ENCODE measurements around the gene PMFBP1. TPM values are rescaled to one million over a fixed set of nuclear protein-coding genes. Genes with fewer than 3 reads are reported as not detected.

Gene PMFBP1
- total RNA-seq, 1 experiment from 2014 or later: 5.6 TPM

GRCh38 chr16:72210555-72210954, 38.6 kb upstream of the PMFBP1 start:
- ChIA-PET CTCF (no interaction called here), RAD21 (ENCODE audit: low non-redundant PET in 1 of 2, low total read pairs in 2 of 2, uncharacterized antibody in 2 of 2, unreplicated experiment in 2 of 2) (no interaction called here), POLR2A (no interaction called here)
- intact Hi-C loops (cut with micrococcal nuclease): no loop called here
- Histone ChIP-seq H3K9me2 (ENCODE audit: insufficient read depth) (no peaks in the 10 kb centered on the region), H3K36me3 (ENCODE audit: control insufficient read depth in 1 of 2, insufficient read depth in 2 of 2, low read length in 2 of 2) (no peaks in the 10 kb centered on the region), H2AFZ (ENCODE audit: low read depth, low read length, poor library complexity, severe bottlenecking) (no peak overlapping the region), H3K27ac (ENCODE audit: low read depth, low read length) (no peak overlapping the region), H3K9ac (ENCODE audit: low read length) (no peak overlapping the region), H3K79me2 (ENCODE audit: insufficient read depth, low read length) (no peaks in the 10 kb centered on the region), H4K20me1 (ENCODE audit: insufficient read depth) (no peaks in the 10 kb centered on the region), H3K4me1 (ENCODE audit: control insufficient read depth in 1 of 2, insufficient read depth in 2 of 2, low read length in 2 of 2) (no peaks in the 10 kb centered on the region), H3K9me3 (ENCODE audit: control insufficient read depth in 1 of 2, insufficient read depth in 1 of 2, low read depth in 1 of 2, low read length in 2 of 2) (no peaks in the 10 kb centered on the region), H3K27me3 (ENCODE audit: insufficient read depth, low read length) (no peaks in the 10 kb centered on the region), H3K4me2 (ENCODE audit: low read length) (no peak overlapping the region), H3K4me3 (replicated peaks in 1 of 2; ENCODE audit: low read depth in 1 of 2, low read length in 2 of 2) (no peak overlapping the region)
- ATAC-seq (no peak), DNase-seq (ENCODE audit: low read depth, low spot score) (no peak)
- TF ChIP-seq POLR2AphosphoS5 (IDR thresholded peaks at IDR 0.05; ENCODE audit: low read depth, low read length) (no peak), EZH2 (IDR thresholded peaks at IDR 0.05) (no peak), RAD21 (IDR thresholded peaks at IDR 0.05; ENCODE audit: low read depth) (no peak), FOSL1 (IDR thresholded peaks at IDR 0.05; ENCODE audit: low read depth) (no peak), CEBPB (IDR thresholded peaks at IDR 0.05; ENCODE audit: low read depth) (no peak), EZH2phosphoT487 (IDR thresholded peaks at IDR 0.05; ENCODE audit: borderline replicate concordance) (no peak), JUND (IDR thresholded peaks at IDR 0.05) (no peak)
- no TSS peak for BruUV-seq (replicated peaks)

DNA sequence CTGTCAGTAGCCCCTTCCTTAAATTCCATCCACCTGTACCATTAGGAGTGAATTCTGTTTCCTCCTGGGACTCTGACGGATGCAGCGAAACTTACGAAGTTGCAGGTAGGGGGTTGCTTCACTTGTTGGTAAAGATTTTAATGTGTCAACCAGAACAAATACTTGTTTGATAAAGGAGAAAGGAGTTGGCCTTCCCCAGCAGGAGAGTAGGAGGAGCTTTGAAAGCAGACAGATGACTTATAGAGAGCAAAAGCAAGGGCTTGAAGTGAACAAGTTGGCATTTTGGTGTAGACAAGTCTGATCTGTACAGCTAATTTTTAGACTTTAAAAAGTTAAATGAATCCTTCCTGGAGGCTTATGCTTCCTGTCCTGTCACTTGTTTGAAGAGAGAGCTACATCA, 38.1 kb upstream of the PMFBP1 start:
- Histone ChIP-seq H3K36me3 (ENCODE audit: control insufficient read depth in 1 of 2, insufficient read depth in 2 of 2, low read length in 2 of 2) (no peaks in the 10 kb centered on the region), H3K9me2 (ENCODE audit: insufficient read depth) (no peaks in the 10 kb centered on the region), H3K9me3 (ENCODE audit: control insufficient read depth in 1 of 2, insufficient read depth in 1 of 2, low read depth in 1 of 2, low read length in 2 of 2) (no peaks in the 10 kb centered on the region), H3K4me1 (ENCODE audit: control insufficient read depth in 1 of 2, insufficient read depth in 2 of 2, low read length in 2 of 2) (no peaks in the 10 kb centered on the region), H3K9ac (ENCODE audit: low read length) (no peak overlapping the region), H2AFZ (ENCODE audit: low read depth, low read length, poor library complexity, severe bottlenecking) (no peak overlapping the region), H3K4me2 (ENCODE audit: low read length) (no peak overlapping the region), H4K20me1 (ENCODE audit: insufficient read depth) (no peaks in the 10 kb centered on the region), H3K79me2 (ENCODE audit: insufficient read depth, low read length) (no peaks in the 10 kb centered on the region), H3K4me3 (replicated peaks in 1 of 2; ENCODE audit: low read depth in 1 of 2, low read length in 2 of 2) (no peak overlapping the region), H3K27me3 (ENCODE audit: insufficient read depth, low read length) (no peaks in the 10 kb centered on the region), H3K27ac (ENCODE audit: low read depth, low read length) (no peak overlapping the region)
- RAD21 ChIA-PET (ENCODE audit: low non-redundant PET in 1 of 2, low total read pairs in 2 of 2, uncharacterized antibody in 2 of 2, unreplicated experiment in 2 of 2): no interaction called here
- intact Hi-C loops (cut with micrococcal nuclease): no loop called here
- no peak for DNase-seq (ENCODE audit: low read depth, low spot score)
- ATAC-seq: no peak
- POLR2A ChIA-PET: no interaction called here
- no TSS peak for BruUV-seq (replicated peaks)
- no peak for TF ChIP-seq TCF7L2 (IDR thresholded peaks at IDR 0.05; ENCODE audit: borderline replicate concordance, extremely low read depth, insufficient read depth, insufficient read length)
- no peak for TF ChIP-seq SP1 (IDR thresholded peaks at IDR 0.05; ENCODE audit: low read depth)
- TF ChIP-seq MAX (IDR thresholded peaks at IDR 0.05): no peak
- TF ChIP-seq ZNF274 (IDR thresholded peaks at IDR 0.05; ENCODE audit: low read depth, low read length): no peak
- TF ChIP-seq CBX3 (IDR thresholded peaks at IDR 0.05; ENCODE audit: low read depth): no peak
- no peak for TF ChIP-seq ZFX (IDR thresholded peaks at IDR 0.05)
- no peak for TF ChIP-seq EZH2phosphoT487 (IDR thresholded peaks at IDR 0.05; ENCODE audit: borderline replicate concordance)
- TF ChIP-seq POLR2AphosphoS5 (IDR thresholded peaks at IDR 0.05; ENCODE audit: low read depth, low read length): no peak
- no peak for TF ChIP-seq CEBPB (IDR thresholded peaks at IDR 0.05; ENCODE audit: low read depth)
- no peak for TF ChIP-seq RAD21 (IDR thresholded peaks at IDR 0.05; ENCODE audit: low read depth)
- TF ChIP-seq FOSL1 (IDR thresholded peaks at IDR 0.05; ENCODE audit: low read depth): no peak
- no peak for TF ChIP-seq JUND (IDR thresholded peaks at IDR 0.05)
- TF ChIP-seq, protein P1, sequence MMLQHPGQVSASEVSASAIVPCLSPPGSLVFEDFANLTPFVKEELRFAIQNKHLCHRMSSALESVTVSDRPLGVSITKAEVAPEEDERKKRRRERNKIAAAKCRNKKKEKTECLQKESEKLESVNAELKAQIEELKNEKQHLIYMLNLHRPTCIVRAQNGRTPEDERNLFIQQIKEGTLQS (IDR thresholded peaks at IDR 0.05): no peak
- no peak for TF ChIP-seq EGR1 (IDR thresholded peaks at IDR 0.05; ENCODE audit: low read depth)
- no peak for TF ChIP-seq ZBTB33 (IDR thresholded peaks at IDR 0.05; ENCODE audit: extremely low read depth, insufficient replicate concordance, low read length)
- CTCF ChIA-PET: no interaction called here

All from HCT116 (cell line).